Activated T-cell treated with anti-CD3 and anti-CD28 coated beads, Interleukin-2, amount 50 U/mL, for 24 hours (primary cell): ENCODE data around the gene PLCB4.

ENCODE experiments used
- DNase-seq: peaks from one replicate; pipeline ENCODE4 v3.0.0-alpha.2; 2020
- H3K27ac Mint-ChIP-seq: 2 replicates; pipeline ENCODE4 v1.8.0; 2020; ENCODE audit warnings: mild to moderate bottlenecking, mixed read lengths
- H3K27me3 Mint-ChIP-seq: 2 replicates; pipeline ENCODE4 v1.8.0; 2020; ENCODE audit warnings: mixed read lengths
- H3K36me3 Mint-ChIP-seq: 2 replicates; pipeline ENCODE4 v1.8.0; 2020; ENCODE audit warnings: low read depth, mixed read lengths
- H3K4me1 Mint-ChIP-seq: 2 replicates; pipeline ENCODE4 v1.8.0; 2020; ENCODE audit warnings: low read depth, mixed read lengths
- H3K4me3 Mint-ChIP-seq: 2 replicates; pipeline ENCODE4 v1.8.0; 2020; ENCODE audit warnings: mild to moderate bottlenecking, moderate library complexity, mixed read lengths
- H3K9me3 Mint-ChIP-seq: 2 replicates; pipeline ENCODE4 v1.8.0; 2020; ENCODE audit warnings: mixed read lengths

Gene PLCB4

GRCh38 chr20:9068841-9069663 is at the start of gene PLCB4:
Gene PLCB4 (plus strand): TSS chr20:9069087. CDS start chr20:9307815, 238,728 bp downstream.
- Mint-ChIP-seq H3K9me3 (peaks cover 6% of the 10 kb centered on the region), H3K36me3 (peaks cover 3% of the 10 kb centered on the region), H3K4me1 (peaks cover 3% of the 10 kb centered on the region), H3K27ac (no peak within 1 kb of the TSS), H3K4me3 (peak within 1 kb of the TSS; percentile 49), H3K27me3 (peaks cover 32% of the 10 kb centered on the region)
- no peak for DNase-seq

DNA sequence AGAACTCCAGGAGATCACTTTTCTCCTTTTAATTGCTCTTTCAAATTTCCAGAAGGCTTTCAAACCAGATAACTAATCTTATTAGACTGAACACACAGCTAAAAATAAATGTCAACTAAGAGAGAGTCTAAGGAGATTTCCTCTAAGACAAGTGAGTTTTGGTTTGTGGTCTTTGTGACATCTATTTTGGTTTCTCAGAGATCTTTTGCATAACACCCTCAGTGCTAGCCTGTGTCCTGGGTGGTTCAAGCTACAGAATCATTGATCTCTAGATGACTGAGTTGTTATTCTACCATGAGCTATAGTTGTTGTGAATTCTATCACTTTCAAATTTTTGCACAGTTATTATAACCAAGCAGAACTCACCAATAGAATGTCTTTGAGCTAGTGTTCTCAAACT is 49.1 kb upstream of the PLCB4 start:
- H3K4me3 Mint-ChIP-seq: no peak overlapping the region
- H3K9me3 Mint-ChIP-seq: peaks cover 5% of the 10 kb centered on the region
- no peaks in the 10 kb centered on the region for H3K36me3 Mint-ChIP-seq
- no peak for DNase-seq
- H3K27ac Mint-ChIP-seq: no peak overlapping the region
- H3K27me3 Mint-ChIP-seq: no peaks in the 10 kb centered on the region
- H3K4me1 Mint-ChIP-seq: no peaks in the 10 kb centered on the region

DNA sequence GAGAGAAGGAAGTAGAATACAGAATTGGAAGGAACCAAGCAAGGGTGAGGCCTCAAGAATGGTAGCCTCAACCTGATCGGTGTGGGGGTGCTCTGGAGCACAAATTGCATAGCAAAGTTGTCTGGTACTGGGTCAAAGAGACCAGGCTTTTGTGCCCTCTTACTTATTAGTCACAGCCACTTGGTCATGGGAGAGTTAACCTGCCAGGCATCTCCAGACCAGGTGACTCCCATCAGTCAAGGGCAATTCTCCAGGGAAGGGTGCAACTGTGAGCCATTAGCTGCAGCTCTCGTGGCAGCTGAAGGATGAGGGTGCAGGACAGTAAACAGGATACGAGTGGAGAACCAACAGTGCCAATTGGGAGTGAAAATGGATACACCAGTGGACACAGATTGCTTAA is 47.7 kb upstream of the PLCB4 start:
- no peak for DNase-seq
- Mint-ChIP-seq H3K27me3 (no peaks in the 10 kb centered on the region), H3K36me3 (no peaks in the 10 kb centered on the region), H3K4me3 (no peak overlapping the region), H3K4me1 (no peaks in the 10 kb centered on the region), H3K27ac (no peak overlapping the region), H3K9me3 (peaks cover 5% of the 10 kb centered on the region)

DNA sequence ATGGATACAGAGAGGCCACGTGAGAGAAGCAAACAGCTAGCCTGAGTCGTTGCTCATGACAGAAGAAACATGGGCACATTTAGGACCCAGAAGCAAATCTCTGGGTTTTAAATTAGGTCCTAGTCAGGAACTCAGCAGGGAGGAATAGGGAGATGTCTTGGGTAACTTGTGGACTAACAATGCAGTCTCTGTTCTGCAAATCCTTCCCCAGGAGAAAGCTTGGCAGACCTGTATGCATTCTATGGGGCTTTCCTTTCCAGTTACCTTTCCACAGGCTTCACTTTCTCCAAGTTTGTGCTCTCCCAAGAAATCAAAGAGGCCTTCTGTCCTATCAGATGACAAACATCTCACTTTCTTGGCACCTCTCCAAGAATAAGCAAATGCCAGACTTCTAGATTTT is 47.2 kb upstream of the PLCB4 start:
- Mint-ChIP-seq H3K27ac (no peak overlapping the region), H3K4me3 (no peak overlapping the region), H3K9me3 (peaks cover 5% of the 10 kb centered on the region), H3K36me3 (no peaks in the 10 kb centered on the region), H3K27me3 (no peaks in the 10 kb centered on the region), H3K4me1 (no peaks in the 10 kb centered on the region)
- no peak for DNase-seq

GRCh38 chr20:9022376-9022775 is 46.5 kb upstream of the PLCB4 start:
- Mint-ChIP-seq H3K4me1 (no peaks in the 10 kb centered on the region), H3K27ac (no peak overlapping the region), H3K36me3 (no peaks in the 10 kb centered on the region), H3K4me3 (no peak overlapping the region), H3K9me3 (peaks cover 5% of the 10 kb centered on the region), H3K27me3 (no peaks in the 10 kb centered on the region)
- DNase-seq: no peak

GRCh38 chr20:9024606-9025005 is 44.3 kb upstream of the PLCB4 start:
- Mint-ChIP-seq H3K9me3 (peaks cover 5% of the 10 kb centered on the region), H3K4me1 (no peaks in the 10 kb centered on the region), H3K27ac (no peak overlapping the region), H3K4me3 (no peak overlapping the region), H3K27me3 (no peaks in the 10 kb centered on the region), H3K36me3 (no peaks in the 10 kb centered on the region)
- DNase-seq: no peak

GRCh38 chr20:9025011-9025410 is 43.9 kb upstream of the PLCB4 start:
- H3K27ac Mint-ChIP-seq: no peak overlapping the region
- no peak for DNase-seq
- no peaks in the 10 kb centered on the region for H3K36me3 Mint-ChIP-seq
- H3K9me3 Mint-ChIP-seq: peaks cover 5% of the 10 kb centered on the region
- no peaks in the 10 kb centered on the region for H3K27me3 Mint-ChIP-seq
- no peak overlapping the region for H3K4me3 Mint-ChIP-seq
- no peaks in the 10 kb centered on the region for H3K4me1 Mint-ChIP-seq

DNA sequence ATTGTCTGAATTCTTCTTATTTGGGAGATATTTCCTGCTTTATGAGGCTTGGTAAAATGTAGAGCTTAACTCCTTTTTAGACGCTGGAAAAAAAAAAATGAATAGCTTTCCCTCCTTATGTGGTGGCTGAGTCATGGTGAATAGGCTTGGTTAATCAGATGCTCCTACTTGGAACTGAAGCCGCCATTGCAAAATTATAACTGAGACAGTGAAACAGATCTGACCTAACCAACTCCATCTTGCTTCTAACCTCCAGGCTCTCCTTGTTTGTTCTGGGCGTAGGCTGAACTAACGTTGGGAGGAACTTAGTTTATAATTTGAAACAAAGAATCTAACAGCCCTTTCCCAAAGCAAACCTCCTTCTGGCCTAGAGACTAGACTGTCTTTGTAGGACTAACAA is 43.2 kb upstream of the PLCB4 start:
- no peaks in the 10 kb centered on the region for H3K27me3 Mint-ChIP-seq
- H3K4me1 Mint-ChIP-seq: no peaks in the 10 kb centered on the region
- H3K36me3 Mint-ChIP-seq: no peaks in the 10 kb centered on the region
- H3K9me3 Mint-ChIP-seq: peaks cover 5% of the 10 kb centered on the region
- no peak overlapping the region for H3K4me3 Mint-ChIP-seq
- no peak for DNase-seq
- H3K27ac Mint-ChIP-seq: no peak overlapping the region

GRCh38 chr20:9027626-9028025 is 41.3 kb upstream of the PLCB4 start:
- peaks cover 7% of the 10 kb centered on the region for H3K9me3 Mint-ChIP-seq
- no peak overlapping the region for H3K27ac Mint-ChIP-seq
- H3K4me3 Mint-ChIP-seq: no peak overlapping the region
- H3K4me1 Mint-ChIP-seq: no peaks in the 10 kb centered on the region
- no peaks in the 10 kb centered on the region for H3K27me3 Mint-ChIP-seq
- H3K36me3 Mint-ChIP-seq: no peaks in the 10 kb centered on the region
- DNase-seq: no peak

DNA sequence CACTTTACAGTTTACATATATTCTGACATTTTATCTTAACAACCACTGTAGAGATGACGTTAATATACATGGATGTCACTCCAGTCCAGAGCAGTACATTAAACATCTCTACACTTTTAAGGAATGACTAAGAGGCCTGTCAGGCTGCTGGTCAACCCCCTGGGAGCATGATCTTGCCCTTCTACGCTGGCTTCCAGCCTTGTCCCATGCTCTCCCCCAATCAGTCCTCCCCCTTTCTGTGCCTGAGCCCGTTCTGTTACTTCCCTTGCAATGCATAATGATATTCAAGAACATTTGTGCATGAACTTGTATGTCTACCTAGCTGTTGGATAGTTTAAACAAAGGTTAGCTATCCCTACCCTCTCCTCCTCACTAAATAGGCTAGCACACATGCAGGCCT is 40.5 kb upstream of the PLCB4 start:
- H3K9me3 Mint-ChIP-seq: peaks cover 7% of the 10 kb centered on the region
- no peaks in the 10 kb centered on the region for H3K4me1 Mint-ChIP-seq
- no peaks in the 10 kb centered on the region for H3K36me3 Mint-ChIP-seq
- H3K27ac Mint-ChIP-seq: no peak overlapping the region
- no peaks in the 10 kb centered on the region for H3K27me3 Mint-ChIP-seq
- DNase-seq: no peak
- H3K4me3 Mint-ChIP-seq: no peak overlapping the region

DNA sequence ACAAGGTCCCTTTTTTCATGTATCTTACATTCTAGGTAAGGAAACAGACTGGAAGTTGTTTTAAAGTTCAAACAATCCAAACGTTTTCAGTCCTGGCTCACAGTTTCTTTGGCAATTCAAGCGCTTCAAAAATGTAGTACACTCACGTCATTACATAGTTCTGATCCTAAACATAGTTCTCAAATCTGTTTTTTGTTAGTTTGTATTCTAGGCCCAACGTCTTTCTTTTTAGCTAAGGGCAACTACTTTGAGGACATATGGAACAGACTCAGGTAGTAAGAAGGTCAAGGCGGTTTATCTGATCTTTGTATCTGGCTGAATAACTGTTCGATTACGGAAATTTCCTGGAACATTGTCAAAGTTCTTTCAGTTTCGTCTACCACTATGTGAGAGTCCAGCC is 36.9 kb upstream of the PLCB4 start:
- Mint-ChIP-seq H3K4me1 (no peaks in the 10 kb centered on the region), H3K27me3 (no peaks in the 10 kb centered on the region), H3K27ac (no peak overlapping the region), H3K9me3 (peaks cover 2% of the 10 kb centered on the region), H3K4me3 (no peak overlapping the region), H3K36me3 (no peaks in the 10 kb centered on the region)
- DNase-seq: no peak

GRCh38 chr20:9032758-9033157 is 36.1 kb upstream of the PLCB4 start:
- Mint-ChIP-seq H3K4me3 (no peak overlapping the region), H3K27ac (no peak overlapping the region), H3K27me3 (no peaks in the 10 kb centered on the region), H3K4me1 (no peaks in the 10 kb centered on the region), H3K9me3 (peaks cover 2% of the 10 kb centered on the region), H3K36me3 (no peaks in the 10 kb centered on the region)
- no peak for DNase-seq

DNA sequence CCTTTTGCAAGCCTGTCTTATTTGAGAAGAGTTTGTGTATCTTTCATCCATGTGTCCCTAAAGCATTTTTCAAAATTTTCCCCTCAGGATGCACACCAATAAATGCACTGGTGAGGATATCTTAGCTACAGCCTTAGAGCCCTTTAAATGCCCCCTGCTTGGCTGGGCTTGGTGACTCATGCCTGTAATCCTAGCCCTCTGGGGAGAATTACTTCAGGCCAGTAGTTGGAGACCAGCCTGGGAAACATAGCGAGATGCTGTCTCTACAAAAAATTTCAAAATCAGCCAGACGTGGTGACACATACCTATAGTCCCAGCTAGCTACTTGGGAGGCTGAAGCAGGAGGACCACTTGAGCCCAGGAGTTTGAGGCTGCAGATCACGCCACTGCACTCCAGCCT is 33.8 kb upstream of the PLCB4 start:
- no peak for DNase-seq
- Mint-ChIP-seq H3K9me3 (peaks cover 2% of the 10 kb centered on the region), H3K4me3 (no peak overlapping the region), H3K27ac (no peak overlapping the region), H3K36me3 (no peaks in the 10 kb centered on the region), H3K27me3 (no peaks in the 10 kb centered on the region), H3K4me1 (no peaks in the 10 kb centered on the region)

GRCh38 chr20:9036593-9036992 is 32.3 kb upstream of the PLCB4 start:
- Mint-ChIP-seq H3K27ac (no peak overlapping the region), H3K36me3 (no peaks in the 10 kb centered on the region), H3K4me3 (no peak overlapping the region), H3K27me3 (no peaks in the 10 kb centered on the region), H3K9me3 (peaks cover 2% of the 10 kb centered on the region), H3K4me1 (no peaks in the 10 kb centered on the region)
- DNase-seq: no peak

DNA sequence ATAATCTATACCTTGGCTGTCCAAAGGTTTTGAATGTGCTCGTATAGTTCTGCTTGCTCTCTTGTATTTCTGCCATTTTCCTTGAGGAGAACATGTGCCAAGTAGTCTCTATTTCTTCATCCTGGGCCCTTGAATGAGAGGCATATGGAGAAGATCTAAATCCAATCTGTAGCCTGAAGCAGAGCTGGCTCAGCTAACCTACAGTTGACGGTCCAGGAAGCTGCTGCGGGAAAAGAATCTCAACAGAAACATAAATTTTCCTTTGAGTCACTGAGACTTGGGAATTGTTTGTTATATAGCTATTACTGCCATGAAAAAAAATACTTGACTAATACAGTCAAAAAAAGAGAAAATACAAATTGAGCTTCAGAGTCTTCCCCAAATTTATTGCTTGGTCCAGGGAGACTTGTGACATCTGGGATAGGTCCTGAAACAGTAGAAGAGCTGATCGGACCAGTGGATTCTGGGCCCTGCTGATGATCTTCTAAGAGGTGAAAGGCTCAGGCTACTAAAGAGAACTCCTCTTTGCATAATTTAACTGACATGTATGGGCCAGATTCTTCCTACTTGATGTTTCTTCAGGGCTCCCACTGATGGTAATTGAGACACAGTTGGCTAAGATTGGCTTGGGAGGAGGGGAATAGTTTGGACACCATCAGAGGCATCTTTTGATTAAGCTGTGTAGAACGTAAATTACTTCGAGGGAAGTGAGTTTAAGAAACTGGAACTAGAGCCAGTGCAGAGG is 29.9 kb upstream of the PLCB4 start:
- no peaks in the 10 kb centered on the region for H3K27me3 Mint-ChIP-seq
- H3K36me3 Mint-ChIP-seq: no peaks in the 10 kb centered on the region
- no peak for DNase-seq
- no peaks in the 10 kb centered on the region for H3K4me1 Mint-ChIP-seq
- H3K9me3 Mint-ChIP-seq: no peaks in the 10 kb centered on the region
- no peak overlapping the region for H3K27ac Mint-ChIP-seq
- no peak overlapping the region for H3K4me3 Mint-ChIP-seq
